IMR-90 (cell line): ENCODE measurements around the gene ZDHHC14. TPM values are rescaled to one million over a fixed set of nuclear protein-coding genes. Genes with fewer than 3 reads are reported as not detected.

Experiments used
- ATAC-seq: fragments of 200-7000 bp; cut with Tn5 transposase; 2 replicates; pipeline ENCODE4 v1.9.1; 2020; ENCODE audit warnings: low read depth, mild to moderate bottlenecking, moderate library complexity
- BruUV-seq: library from RNA; stranded (reverse); fragments of 400-500 nt; replicated peaks from 2 replicates; lab custom pipeline; 2021; lab: Mats Ljungman, UMichigan
- CTCF ChIA-PET: fragments of 300-600 bp; formaldehyde crosslinking; extraction: SDS; loops from one replicate; lab custom pipeline; 2021; ENCODE audit warnings: antibody characterized with exemption; lab: Yijun Ruan, JAX
- POLR2A ChIA-PET: fragments of 300-600 bp; sonication (Branson Sonifier 250); formaldehyde crosslinking; loops from one replicate; lab custom pipeline; 2022; ENCODE audit warnings: antibody characterized with exemption; ENCODE audit not compliant: unreplicated experiment; lab: Charles Lee
- DNase-seq: peaks from one replicate; pipeline ENCODE4 v3.0.0; 2013
- H2AFZ ChIP-seq: replicated peaks from 2 replicates; pipeline ENCODE3; 2013; ENCODE audit warnings: low read length, mild to moderate bottlenecking; ENCODE audit not compliant: poor library complexity
- H2AK5ac ChIP-seq: 2 replicates; pipeline ENCODE4 v1.6.1; 2013; ENCODE audit warnings: low read depth, low read length, inconsistent platforms
- H2AK9ac ChIP-seq: replicated peaks from 2 replicates; pipeline ENCODE3; 2013; ENCODE audit warnings: mild to moderate bottlenecking, low read depth, low read length, moderate library complexity; ENCODE audit not compliant: poor library complexity
- H2BK120ac ChIP-seq: 2 replicates; pipeline ENCODE4 v1.6.1; 2013; ENCODE audit warnings: low read depth, low read length, inconsistent platforms
- H2BK15ac ChIP-seq: 3 replicates; pipeline ENCODE4 v1.6.1; 2013; ENCODE audit warnings: low read depth, low read length, inconsistent platforms
- H2BK20ac ChIP-seq: 2 replicates; pipeline ENCODE4 v1.6.1; 2013; ENCODE audit warnings: low read depth, mild to moderate bottlenecking, inconsistent platforms, low read length, moderate library complexity
- H2BK5ac ChIP-seq: 2 replicates; pipeline ENCODE4 v1.6.1; 2013; ENCODE audit warnings: mild to moderate bottlenecking, low read depth, low read length, inconsistent platforms; ENCODE audit not compliant: poor library complexity, severe bottlenecking
- H3K14ac ChIP-seq: replicated peaks from 2 replicates; pipeline ENCODE4 v1.6.1; 2013; ENCODE audit warnings: low read depth, low read length, inconsistent platforms
- H3K18ac ChIP-seq: 2 replicates; pipeline ENCODE4 v1.6.1; 2013; ENCODE audit warnings: low read depth, low read length, control low read depth
- H3K23ac ChIP-seq: 2 replicates; pipeline ENCODE4 v1.6.1; 2013; ENCODE audit warnings: low read depth, low read length, inconsistent platforms
- H3K27ac ChIP-seq: 2 replicates; pipeline ENCODE4 v1.5.1; 2013; ENCODE audit warnings: mild to moderate bottlenecking, control low read depth, low read length; ENCODE audit not compliant: insufficient read depth
- H3K27me3 ChIP-seq: 2 replicates; pipeline ENCODE4 v1.6.1; 2013; ENCODE audit warnings: low read length; ENCODE audit not compliant: control insufficient read depth, insufficient read depth
- H3K36me3 ChIP-seq: 2 replicates; pipeline ENCODE4 v1.6.1; 2013; ENCODE audit warnings: low read length, mixed read lengths; ENCODE audit not compliant: control insufficient read depth, insufficient read depth
- H3K4ac ChIP-seq: 2 replicates; pipeline ENCODE4 v1.6.1; 2013; ENCODE audit warnings: low read depth, low read length, inconsistent platforms
- H3K4me1 ChIP-seq: 2 replicates; pipeline ENCODE4 v1.6.1; 2013; ENCODE audit warnings: low read length, mixed read lengths; ENCODE audit not compliant: control insufficient read depth, insufficient read depth
- H3K4me2 ChIP-seq: 2 replicates; pipeline ENCODE4 v1.6.1; 2013; ENCODE audit warnings: low read depth, mild to moderate bottlenecking, control low read depth, low read length, moderate library complexity
- H3K4me3 ChIP-seq: 2 replicates; pipeline ENCODE4 v1.5.1; 2013; ENCODE audit warnings: low read depth, mild to moderate bottlenecking, control low read depth, low read length, moderate library complexity; ENCODE audit not compliant: insufficient read depth
- H3K56ac ChIP-seq: 2 replicates; pipeline ENCODE4 v1.6.1; 2013; ENCODE audit warnings: low read length, inconsistent platforms; ENCODE audit not compliant: insufficient read depth; ENCODE audit errors: extremely low read depth
- H3K79me1 ChIP-seq, 2 experiments: 2 replicates each; pipeline ENCODE4 v1.6.1; 2013; ENCODE audit warnings: low read length in 2 of 2, inconsistent platforms in 1 of 2, low read depth in 1 of 2
- H3K9ac ChIP-seq: 2 replicates; pipeline ENCODE4 v1.6.1; 2013; ENCODE audit warnings: low read depth, low read length, control low read depth
- H3K9me1 ChIP-seq: 2 replicates; pipeline ENCODE4 v1.6.1; 2013; ENCODE audit warnings: low read length, inconsistent platforms; ENCODE audit not compliant: insufficient read depth
- H3K9me3 ChIP-seq: 2 replicates; pipeline ENCODE4 v1.6.1; 2013; ENCODE audit warnings: low read length; ENCODE audit not compliant: control insufficient read depth, insufficient read depth
- H4K20me1 ChIP-seq: 2 replicates; pipeline ENCODE4 v1.6.1; 2013; ENCODE audit warnings: low read length, inconsistent platforms; ENCODE audit not compliant: insufficient read depth
- H4K5ac ChIP-seq: 2 replicates; pipeline ENCODE4 v1.6.1; 2013; ENCODE audit warnings: mild to moderate bottlenecking, low read depth, low read length, control low read depth
- H4K8ac ChIP-seq, 2 experiments: 2 replicates each; pipeline ENCODE4 v1.6.1; 2013; ENCODE audit warnings: low read depth in 2 of 2, low read length in 2 of 2, control low read depth in 1 of 2, inconsistent platforms in 1 of 2
- H4K91ac ChIP-seq: 2 replicates; pipeline ENCODE4 v1.6.1; 2013; ENCODE audit warnings: low read depth, low read length, inconsistent platforms; ENCODE audit not compliant: insufficient read depth
- BHLHE40 ChIP-seq: fragments of 150-350 bp; IDR thresholded peaks from 2 replicates; pipeline ENCODE4 v1.6.1; 2016; ENCODE audit warnings: mild to moderate bottlenecking, low read depth, low read length
- CEBPB ChIP-seq: IDR thresholded peaks from 2 replicates; pipeline ENCODE4 v1.6.1; 2012; ENCODE audit warnings: low read depth, low read length, improper control_type of control experiment
- CHD1 ChIP-seq: IDR thresholded peaks from 2 replicates; pipeline ENCODE4 v1.6.1; 2012; ENCODE audit warnings: low read depth, low read length, improper control_type of control experiment
- CTCF ChIP-seq: conservative IDR thresholded peaks from 2 replicates; pipeline ENCODE4 v1.5.1; 2012; ENCODE audit warnings: mild to moderate bottlenecking, low read depth, low read length, improper control_type of control experiment
- ELK1 ChIP-seq: fragments of 150-350 bp; IDR thresholded peaks from 2 replicates; pipeline ENCODE4 v1.6.1; 2016; ENCODE audit warnings: low read depth, mild to moderate bottlenecking, low read length, moderate library complexity, borderline replicate concordance
- FOS ChIP-seq: fragments of 150-350 bp; IDR thresholded peaks from 2 replicates; pipeline ENCODE4 v1.6.1; 2016; ENCODE audit warnings: low read depth, low read length
- MAFK ChIP-seq: IDR thresholded peaks from 2 replicates; pipeline ENCODE4 v1.6.1; 2012; ENCODE audit warnings: low read depth, low read length, improper control_type of control experiment
- MAZ ChIP-seq: IDR thresholded peaks from 2 replicates; pipeline ENCODE4 v1.6.1; 2012; ENCODE audit warnings: low read depth, mild to moderate bottlenecking, low read length, improper control_type of control experiment, moderate library complexity, borderline replicate concordance
- MXI1 ChIP-seq: IDR thresholded peaks from 2 replicates; pipeline ENCODE4 v1.6.1; 2012; ENCODE audit warnings: low read depth, mild to moderate bottlenecking, low read length, moderate library complexity, borderline replicate concordance
- NFE2L2 ChIP-seq: fragments of 150-350 bp; IDR thresholded peaks from 2 replicates; pipeline ENCODE4 v1.6.1; 2016; ENCODE audit warnings: low read depth, mild to moderate bottlenecking, low read length
- POLR2A ChIP-seq: IDR thresholded peaks from 2 replicates; pipeline ENCODE4 v1.6.1; 2012; ENCODE audit warnings: mild to moderate bottlenecking, low read depth, low read length
- RAD21 ChIP-seq: IDR thresholded peaks from 2 replicates; pipeline ENCODE4 v1.6.1; 2012; ENCODE audit warnings: low read length, improper control_type of control experiment
- RCOR1 ChIP-seq: IDR thresholded peaks from 2 replicates; pipeline ENCODE4 v1.6.1; 2012; ENCODE audit warnings: mild to moderate bottlenecking, low read length, improper control_type of control experiment; ENCODE audit not compliant: insufficient replicate concordance
- SMC3 ChIP-seq: fragments of 150-350 bp; IDR thresholded peaks from 2 replicates; pipeline ENCODE4 v1.6.1; 2016; ENCODE audit warnings: low read depth, mild to moderate bottlenecking, antibody characterized with exemption, low read length, moderate library complexity
- USF2 ChIP-seq: fragments of 150-350 bp; IDR thresholded peaks from 2 replicates; pipeline ENCODE4 v1.6.1; 2017; ENCODE audit warnings: mild to moderate bottlenecking, antibody characterized with exemption, low read length, low read depth
- WGBS, 2 experiments: methylation state at CpG; one replicate each; pipeline versions ENCODE4 v1.1.5 to v1.1.7; 2013; ENCODE audit warnings: missing lambda C conversion rate in 2 of 2; ENCODE audit not compliant: insufficient read length in 1 of 2; ENCODE audit errors: extremely low coverage in 2 of 2; 5-methylcytosine and 5-hydroxymethylcytosine counted together
- dilution Hi-C: fragments of 300-500 bp; cut with HindIII; formaldehyde crosslinking; loops from one replicate; pipeline ENCODE4 v1.14.3; 2018; ENCODE audit warnings: low sequenced_read_pairs; ENCODE audit not compliant: unreplicated experiment
- in situ Hi-C: fragments of 300-500 bp; cut with MboI; formaldehyde crosslinking; loops from 3 replicates; pipeline ENCODE4 v1.14.3; 2019; ENCODE audit warnings: low sequenced_read_pairs, inconsistent platforms, mixed read lengths
- intact Hi-C: fragments of 100-400 bp; cut with micrococcal nuclease; formaldehyde crosslinking; loops from 2 replicates; pipeline ENCODE4 v1.10.0; 2022
- polyA plus RNA-seq, 3 experiments: library from polyadenylated mRNA; depleted of rRNA; stranded (reverse); fragments of >200 nt; gene quantifications; 2 replicates each; pipeline ENCODE4 v1.2.3, GENCODE V29; 2012; ENCODE audit warnings: low replicate concordance in 1 of 3
- total RNA-seq: library from RNA; depleted of rRNA; stranded (reverse); fragments of >200 nt; gene quantifications from 2 replicates; pipeline ENCODE4 v1.2.3, GENCODE V29; 2012

ZDHHC14 gene
- total and polyA plus RNA-seq, 2 of the 4 experiments (the other 2 are of a cell fraction): 0.90 to 2.0 TPM

- H4K8ac ChIP-seq: no peak overlapping the region
- intact Hi-C loops: no loop called here
- ChIA-PET POLR2A (no interaction called here), CTCF (no interaction called here)
- no peaks in the 10 kb centered on the region for H3K36me3 ChIP-seq
- no peaks in the 10 kb centered on the region for H3K27me3 ChIP-seq
- BruUV-seq: no TSS peak
- no peak overlapping the region for H3K4ac ChIP-seq
- no peak overlapping the region for H3K4me3 ChIP-seq
- no peak for DNase-seq
- in situ Hi-C loops: no loop called here
- no peaks in the 10 kb centered on the region for H4K20me1 ChIP-seq
- H3K18ac ChIP-seq: no peak overlapping the region
- no peak overlapping the region for H2BK20ac ChIP-seq
- no peak overlapping the region for H4K5ac ChIP-seq
- H3K79me1 ChIP-seq: no peaks in the 10 kb centered on the region
- H2BK15ac ChIP-seq: no peak overlapping the region
- no peak overlapping the region for H4K91ac ChIP-seq
- no peak overlapping the region for H2BK120ac ChIP-seq
- H3K4me2 ChIP-seq: no peak overlapping the region
- no peak overlapping the region for H2AFZ ChIP-seq
- H2AK9ac ChIP-seq: no peak overlapping the region
- no peak overlapping the region for H3K14ac ChIP-seq
- H3K23ac ChIP-seq: no peak overlapping the region
- dilution Hi-C loops: no loop called here
- H3K27ac ChIP-seq: no peak overlapping the region
- no peaks in the 10 kb centered on the region for H3K9me3 ChIP-seq
- 87% methylated on average over 12 of the region's 13 CpGs; no CpG with 5 or more reads in 1 of the 2 experiments for WGBS, 2 experiments
- no peak overlapping the region for H3K56ac ChIP-seq
- H2BK5ac ChIP-seq: no peak overlapping the region
- no peaks in the 10 kb centered on the region for H3K9me1 ChIP-seq
- no peaks in the 10 kb centered on the region for H3K4me1 ChIP-seq
- no peak for TF ChIP-seq USF2
- TF ChIP-seq CTCF: no peak
- TF ChIP-seq MAFK: no peak
- no peak for TF ChIP-seq MAZ
- TF ChIP-seq ELK1: no peak
- no peak for TF ChIP-seq CEBPB
- TF ChIP-seq CHD1: no peak
- TF ChIP-seq BHLHE40: no peak
- TF ChIP-seq NFE2L2: no peak
- no peak for TF ChIP-seq FOS
- TF ChIP-seq RCOR1: no peak
- TF ChIP-seq POLR2A: no peak
- TF ChIP-seq SMC3: no peak
- no peak for TF ChIP-seq MXI1
- no peak for TF ChIP-seq RAD21
- no peak for ATAC-seq
- H3K9ac ChIP-seq: no peak overlapping the region
- H2AK5ac ChIP-seq: no peak overlapping the region
Measured at GRCh38 chr6:157436219-157436943, 55.4 kb downstream of the ZDHHC14 start.
